ENCODE results near the gene TIMM50. TPM values are rescaled to one million over a fixed set of nuclear protein-coding genes. Genes with fewer than 3 reads are reported as not detected.

The TIMM50 gene
- total RNA-seq, 1 donor from 2014 or later: 65.3 TPM

GRCh38 chr19:39496063-39496462, 15.4 kb downstream of the TIMM50 start:
- peaks cover 19% of the 10 kb centered on the region for H3K4me1 ChIP-seq
- intact Hi-C loops (cut with DNase I): no loop called here
- no peak overlapping the region for H3K27ac ChIP-seq
- peaks cover 4% of the 10 kb centered on the region for H3K27me3 ChIP-seq
- TF ChIP-seq POLR2AphosphoS5 (IDR thresholded peaks at IDR 0.05; ENCODE audit: insufficient read depth in 1 of 2, low read depth in 1 of 2) (no peak), POLR2A (IDR thresholded peaks at IDR 0.05) (no peak), CTCF (IDR thresholded peaks at IDR 0.05) (no peak)
- H3K36me3 ChIP-seq: peaks cover 0 to 11% of the 10 kb centered on the region in 2 donors
- H3K9me3 ChIP-seq: no peaks in the 10 kb centered on the region
- H3K4me3 ChIP-seq: no peak overlapping the region
- DNase-seq (ENCODE audit: extremely low spot score in 2 of 2): no peak

GRCh38 chr19:39497701-39497995, 17.0 kb downstream of the TIMM50 start:
- DNase-seq (ENCODE audit: extremely low spot score in 2 of 2): no peak
- Histone ChIP-seq H3K4me3 (peak overlapping the region in 1 of 2 donors; percentile 16), H3K36me3 (no peaks in the 10 kb centered on the region), H3K27me3 (peaks cover 4% of the 10 kb centered on the region), H3K4me1 (peaks cover 20% of the 10 kb centered on the region), H3K9me3 (no peaks in the 10 kb centered on the region), H3K27ac (no peak overlapping the region)
- intact Hi-C loops (cut with DNase I): no loop called here
- TF ChIP-seq CTCF (IDR thresholded peaks at IDR 0.05): no peak
- no peak for TF ChIP-seq POLR2A (IDR thresholded peaks at IDR 0.05)
- TF ChIP-seq POLR2AphosphoS5 (IDR thresholded peaks at IDR 0.05; ENCODE audit: insufficient read depth in 1 of 2, low read depth in 1 of 2): no peak

- peaks cover 25% of the 10 kb centered on the region for H3K4me1 ChIP-seq
- no peak for DNase-seq (ENCODE audit: extremely low spot score in 2 of 2)
- no peak overlapping the region for H3K27ac ChIP-seq
- peak overlapping the region in 1 of 2 donors; percentile 16 for H3K4me3 ChIP-seq
- no peaks in the 10 kb centered on the region for H3K36me3 ChIP-seq
- intact Hi-C loops (cut with DNase I): no loop called here
- H3K9me3 ChIP-seq: no peaks in the 10 kb centered on the region
- TF ChIP-seq POLR2AphosphoS5 (IDR thresholded peaks at IDR 0.05; ENCODE audit: insufficient read depth in 1 of 2, low read depth in 1 of 2) (no peak), POLR2A (IDR thresholded peaks at IDR 0.05) (no peak)
- H3K27me3 ChIP-seq: peaks cover 4% of the 10 kb centered on the region
Observed at GRCh38 chr19:39497996-39498797, 17.6 kb downstream of the TIMM50 start.

DNA sequence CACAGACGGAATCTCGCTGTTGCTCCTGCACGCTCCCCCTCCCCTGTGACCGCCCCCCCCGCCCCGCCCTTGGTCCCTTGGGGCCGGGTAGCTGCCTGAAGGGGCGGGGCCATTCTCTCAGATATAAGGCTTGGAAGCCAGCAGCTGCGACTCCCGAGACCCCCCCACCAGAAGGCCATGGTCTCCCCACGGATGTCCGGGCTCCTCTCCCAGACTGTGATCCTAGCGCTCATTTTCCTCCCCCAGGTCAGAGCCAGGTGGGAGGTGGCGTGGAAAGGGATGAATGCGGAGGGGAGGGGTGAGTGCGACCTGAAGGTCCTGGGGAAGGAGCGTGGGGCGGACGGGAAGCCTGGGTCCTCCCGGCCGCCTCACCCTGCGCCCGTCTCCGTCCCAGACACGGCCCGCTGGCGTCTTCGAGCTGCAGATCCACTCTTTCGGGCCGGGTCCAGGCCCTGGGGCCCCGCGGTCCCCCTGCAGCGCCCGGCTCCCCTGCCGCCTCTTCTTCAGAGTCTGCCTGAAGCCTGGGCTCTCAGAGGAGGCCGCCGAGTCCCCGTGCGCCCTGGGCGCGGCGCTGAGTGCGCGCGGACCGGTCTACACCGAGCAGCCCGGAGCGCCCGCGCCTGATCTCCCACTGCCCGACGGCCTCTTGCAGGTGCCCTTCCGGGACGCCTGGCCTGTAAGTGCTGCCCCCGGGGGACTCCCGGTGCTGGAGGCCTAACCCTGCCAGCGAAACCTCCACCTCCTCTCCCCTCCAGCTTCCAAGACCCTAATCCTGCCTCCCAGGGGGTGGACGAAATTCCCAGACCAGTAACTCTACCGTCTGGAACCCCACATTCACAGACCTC, 18.4 kb downstream of the TIMM50 start, which contains the start of gene DLL3:
Gene DLL3 (plus strand): TSS at position 150 of the 845 bp plus-strand sequence. CDS start 28 bp downstream, at position 178.
- DNase-seq (ENCODE audit: extremely low spot score in 2 of 2): no peak
- H3K4me1 ChIP-seq: peaks cover 25% of the 10 kb centered on the region
- no peak for TF ChIP-seq POLR2AphosphoS5 (IDR thresholded peaks at IDR 0.05; ENCODE audit: insufficient read depth in 1 of 2, low read depth in 1 of 2)
- no peak for TF ChIP-seq CTCF (IDR thresholded peaks at IDR 0.05)
- no peak for TF ChIP-seq POLR2A (IDR thresholded peaks at IDR 0.05)
- H3K27ac ChIP-seq: no peak within 1 kb of the TSS
- H3K27me3 ChIP-seq: peaks cover 4% of the 10 kb centered on the region
- H3K4me3 ChIP-seq: peak within 1 kb of the TSS in 1 of 2 donors; percentile 16
- no peaks in the 10 kb centered on the region for H3K36me3 ChIP-seq
- intact Hi-C loops (cut with DNase I): no loop called here
- no peaks in the 10 kb centered on the region for H3K9me3 ChIP-seq

DNA sequence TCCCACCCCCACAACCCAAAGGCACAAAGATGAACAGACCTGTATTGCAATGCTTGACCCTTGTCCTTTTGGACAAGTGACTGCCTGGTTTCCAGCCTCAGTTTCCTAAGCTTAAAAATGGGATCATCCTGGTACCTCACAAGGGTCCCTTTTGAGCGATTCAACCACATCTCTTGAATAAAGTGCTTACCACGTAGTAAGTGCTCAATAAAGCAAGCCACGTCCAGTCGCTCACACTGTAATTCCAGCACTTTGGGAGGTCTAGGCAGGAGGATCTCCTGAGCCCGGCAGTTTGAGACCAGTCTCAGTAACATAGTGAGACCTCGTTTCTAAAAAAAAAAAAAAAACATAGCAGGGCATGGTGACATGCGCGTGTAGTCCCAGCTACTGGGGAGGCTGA, 19.3 kb downstream of the TIMM50 start:
- TF ChIP-seq POLR2AphosphoS5 (IDR thresholded peaks at IDR 0.05; ENCODE audit: insufficient read depth in 1 of 2, low read depth in 1 of 2) (no peak), POLR2A (IDR thresholded peaks at IDR 0.05) (no peak), CTCF (IDR thresholded peaks at IDR 0.05) (no peak)
- no peak overlapping the region for H3K27ac ChIP-seq
- no peaks in the 10 kb centered on the region for H3K36me3 ChIP-seq
- peaks cover 25% of the 10 kb centered on the region for H3K4me1 ChIP-seq
- no peak for DNase-seq (ENCODE audit: extremely low spot score in 2 of 2)
- no peak overlapping the region for H3K4me3 ChIP-seq
- H3K27me3 ChIP-seq: peaks cover 4% of the 10 kb centered on the region
- no peaks in the 10 kb centered on the region for H3K9me3 ChIP-seq
- intact Hi-C loops (cut with DNase I): no loop called here

Data from vagina (tissue), 2 donors.